ENCODE results near the gene VPS13C.

The VPS13C gene

GRCh38 chr15:61974118-61974517, 86.1 kb downstream of the VPS13C start:
- Histone ChIP-seq H3K27me3 (ENCODE audit: insufficient read depth, low read length) (no peaks in the 10 kb centered on the region), H3K4me3 (ENCODE audit: low read length) (no peak overlapping the region), H3K9ac (ENCODE audit: low read depth, low read length) (no peak overlapping the region), H3K4me1 (ENCODE audit: insufficient read depth, low read length) (no peaks in the 10 kb centered on the region), H3K9me3 (ENCODE audit: insufficient read depth, low read depth, low read length) (no peaks in the 10 kb centered on the region), H3K36me3 (ENCODE audit: insufficient read depth, low read depth, low read length) (no peaks in the 10 kb centered on the region), H3K27ac (ENCODE audit: low read length) (no peak overlapping the region)

GRCh38 chr15:61951949-61952348, 108.3 kb downstream of the VPS13C start:
- Histone ChIP-seq H3K27ac (ENCODE audit: low read length) (no peak overlapping the region), H3K27me3 (ENCODE audit: insufficient read depth, low read length) (no peaks in the 10 kb centered on the region), H3K9ac (ENCODE audit: low read depth, low read length) (no peak overlapping the region), H3K4me1 (ENCODE audit: insufficient read depth, low read length) (no peaks in the 10 kb centered on the region), H3K36me3 (ENCODE audit: insufficient read depth, low read depth, low read length) (0 out of 2 replicates have a peak, but pooled peaks cover 2% of the 10 kb centered on the region), H3K4me3 (ENCODE audit: low read length) (no peak overlapping the region), H3K9me3 (ENCODE audit: insufficient read depth, low read depth, low read length) (no peaks in the 10 kb centered on the region)

GRCh38 chr15:61946778-61947177, 113.5 kb downstream of the VPS13C start:
- no peak overlapping the region for H3K9ac ChIP-seq (ENCODE audit: low read depth, low read length)
- H3K27ac ChIP-seq (ENCODE audit: low read length), result no peak overlapping the region
- peaks cover 4% of the 10 kb centered on the region for H3K36me3 ChIP-seq (ENCODE audit: insufficient read depth, low read depth, low read length)
- no peaks in the 10 kb centered on the region; the same call in 1 of the 2 replicates for H3K9me3 ChIP-seq (ENCODE audit: insufficient read depth, low read depth, low read length)
- H3K27me3 ChIP-seq (ENCODE audit: insufficient read depth, low read length), result no peaks in the 10 kb centered on the region
- no peaks in the 10 kb centered on the region for H3K4me1 ChIP-seq (ENCODE audit: insufficient read depth, low read length)
- H3K4me3 ChIP-seq (ENCODE audit: low read length), result no peak overlapping the region

- Histone ChIP-seq H3K27ac (ENCODE audit: low read length) (no peak overlapping the region), H3K4me1 (ENCODE audit: insufficient read depth, low read length) (no peaks in the 10 kb centered on the region), H3K27me3 (ENCODE audit: insufficient read depth, low read length) (no peaks in the 10 kb centered on the region), H3K9me3 (ENCODE audit: insufficient read depth, low read depth, low read length) (no peaks in the 10 kb centered on the region; the same call in 1 of the 2 replicates), H3K4me3 (ENCODE audit: low read length) (no peak overlapping the region), H3K9ac (ENCODE audit: low read depth, low read length) (no peak overlapping the region), H3K36me3 (ENCODE audit: insufficient read depth, low read depth, low read length) (peaks cover 4% of the 10 kb centered on the region)
Observed at GRCh38 chr15:61943992-61944391, 116.3 kb downstream of the VPS13C start.

DNA sequence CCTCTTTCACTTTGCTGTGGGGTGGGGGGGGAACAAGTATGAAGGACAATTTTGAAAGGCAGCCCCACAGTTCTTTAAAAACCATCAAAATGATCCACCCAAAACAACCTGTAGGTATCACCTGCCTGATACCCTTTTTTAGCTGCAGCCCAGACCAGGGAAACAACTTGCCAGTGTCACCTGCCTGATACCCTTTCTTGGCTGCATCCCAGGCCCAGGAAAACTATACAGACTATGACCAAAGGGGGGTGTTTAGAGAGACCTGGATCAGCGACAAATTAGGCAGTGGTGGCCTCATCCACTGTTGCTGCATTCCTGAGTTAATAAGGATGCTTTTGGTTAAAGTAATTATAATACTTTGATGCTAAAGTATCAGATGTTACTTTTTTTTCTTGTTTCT, 122.0 kb downstream of the VPS13C start:
- Histone ChIP-seq H3K27ac (ENCODE audit: low read length) (no peak overlapping the region), H3K27me3 (ENCODE audit: insufficient read depth, low read length) (no peaks in the 10 kb centered on the region), H3K4me3 (ENCODE audit: low read length) (no peak overlapping the region), H3K9ac (ENCODE audit: low read depth, low read length) (no peak overlapping the region), H3K4me1 (ENCODE audit: insufficient read depth, low read length) (no peaks in the 10 kb centered on the region), H3K36me3 (ENCODE audit: insufficient read depth, low read depth, low read length) (no peaks in the 10 kb centered on the region; the same call in 1 of the 2 replicates), H3K9me3 (ENCODE audit: insufficient read depth, low read depth, low read length) (no peaks in the 10 kb centered on the region)

DNA sequence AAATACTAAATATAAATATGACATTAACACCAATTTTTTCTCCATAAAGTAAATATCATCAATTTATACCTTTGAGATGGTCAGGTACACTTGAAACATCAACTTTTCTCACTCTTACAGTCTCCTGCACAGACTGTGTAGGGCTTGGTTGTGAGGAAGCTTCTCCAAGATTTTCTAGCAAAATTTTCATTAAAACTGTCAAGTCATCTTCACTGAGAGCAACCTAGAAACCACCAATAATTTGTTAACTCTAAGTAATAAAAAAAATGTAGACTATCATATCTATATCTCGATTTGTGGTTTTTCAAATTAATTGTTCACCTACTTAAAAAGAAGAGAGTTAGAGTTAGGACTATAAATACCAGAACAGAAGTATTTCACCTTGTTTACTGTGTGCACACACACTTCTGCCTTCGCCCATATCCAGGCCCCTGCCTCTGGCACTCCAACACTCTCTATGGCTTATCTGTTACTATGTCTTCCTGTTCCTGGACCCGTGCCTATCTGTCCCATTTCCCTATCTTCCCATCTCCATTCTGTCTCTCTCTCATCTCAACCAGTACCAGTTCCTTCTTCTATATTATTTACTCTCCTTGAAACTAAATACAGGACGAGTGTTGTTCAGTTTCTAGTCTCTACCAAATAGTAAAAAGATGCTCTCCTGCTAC, 123.6 kb downstream of the VPS13C start:
- no peaks in the 10 kb centered on the region for H3K27me3 ChIP-seq (ENCODE audit: insufficient read depth, low read length)
- no peak overlapping the region for H3K4me3 ChIP-seq (ENCODE audit: low read length)
- H3K9me3 ChIP-seq (ENCODE audit: insufficient read depth, low read depth, low read length), result no peaks in the 10 kb centered on the region
- no peak overlapping the region for H3K9ac ChIP-seq (ENCODE audit: low read depth, low read length)
- H3K36me3 ChIP-seq (ENCODE audit: insufficient read depth, low read depth, low read length), result no peaks in the 10 kb centered on the region; the same call in 1 of the 2 replicates
- H3K4me1 ChIP-seq (ENCODE audit: insufficient read depth, low read length), result no peaks in the 10 kb centered on the region
- no peak overlapping the region for H3K27ac ChIP-seq (ENCODE audit: low read length)

DNA sequence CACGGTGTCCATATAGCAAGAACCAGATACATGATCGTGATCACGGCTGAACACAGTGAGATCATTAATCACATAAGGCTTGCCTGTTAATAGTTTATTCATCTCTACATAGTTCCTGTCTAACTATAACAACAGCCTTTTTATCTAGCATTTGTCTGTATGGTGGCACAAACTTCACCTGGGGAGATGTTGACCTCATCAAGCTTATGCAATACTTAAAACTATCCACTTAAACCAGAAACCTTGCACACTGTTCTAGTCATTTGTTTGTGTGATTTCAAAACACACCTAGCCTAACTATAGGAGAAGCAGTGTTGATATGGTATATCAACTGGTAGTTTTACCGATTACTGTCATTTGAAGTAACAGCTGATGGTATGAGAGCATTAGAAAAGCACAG, 124.8 kb downstream of the VPS13C start:
- Histone ChIP-seq H3K27ac (ENCODE audit: low read length) (no peak overlapping the region), H3K9me3 (ENCODE audit: insufficient read depth, low read depth, low read length) (no peaks in the 10 kb centered on the region), H3K36me3 (ENCODE audit: insufficient read depth, low read depth, low read length) (peaks cover 4% of the 10 kb centered on the region), H3K4me3 (ENCODE audit: low read length) (no peak overlapping the region), H3K9ac (ENCODE audit: low read depth, low read length) (no peak overlapping the region), H3K4me1 (ENCODE audit: insufficient read depth, low read length) (no peaks in the 10 kb centered on the region), H3K27me3 (ENCODE audit: insufficient read depth, low read length) (no peaks in the 10 kb centered on the region)

GRCh38 chr15:61929452-61929851, 130.8 kb downstream of the VPS13C start:
- Histone ChIP-seq H3K4me1 (ENCODE audit: insufficient read depth, low read length) (no peaks in the 10 kb centered on the region), H3K9me3 (ENCODE audit: insufficient read depth, low read depth, low read length) (no peaks in the 10 kb centered on the region), H3K36me3 (ENCODE audit: insufficient read depth, low read depth, low read length) (peaks cover 4% of the 10 kb centered on the region; the same call in 1 of the 2 replicates), H3K27me3 (ENCODE audit: insufficient read depth, low read length) (no peaks in the 10 kb centered on the region), H3K9ac (ENCODE audit: low read depth, low read length) (no peak overlapping the region), H3K4me3 (ENCODE audit: low read length) (no peak overlapping the region), H3K27ac (ENCODE audit: low read length) (no peak overlapping the region)

- H3K27ac ChIP-seq (ENCODE audit: low read length), result no peak overlapping the region
- H3K9me3 ChIP-seq (ENCODE audit: insufficient read depth, low read depth, low read length), result no peaks in the 10 kb centered on the region
- H3K9ac ChIP-seq (ENCODE audit: low read depth, low read length), result no peak overlapping the region
- H3K4me3 ChIP-seq (ENCODE audit: low read length), result no peak overlapping the region
- no peaks in the 10 kb centered on the region for H3K27me3 ChIP-seq (ENCODE audit: insufficient read depth, low read length)
- H3K36me3 ChIP-seq (ENCODE audit: insufficient read depth, low read depth, low read length), result peaks cover 4% of the 10 kb centered on the region; the same call in 1 of the 2 replicates
- no peaks in the 10 kb centered on the region for H3K4me1 ChIP-seq (ENCODE audit: insufficient read depth, low read length)
Observed at GRCh38 chr15:61923173-61923572, 137.1 kb downstream of the VPS13C start.

- Histone ChIP-seq H3K9me3 (ENCODE audit: insufficient read depth, low read depth, low read length) (no peaks in the 10 kb centered on the region), H3K27me3 (ENCODE audit: insufficient read depth, low read length) (no peaks in the 10 kb centered on the region), H3K9ac (ENCODE audit: low read depth, low read length) (no peak overlapping the region), H3K4me1 (ENCODE audit: insufficient read depth, low read length) (no peaks in the 10 kb centered on the region), H3K36me3 (ENCODE audit: insufficient read depth, low read depth, low read length) (peaks cover 9% of the 10 kb centered on the region; the same call in 1 of the 2 replicates), H3K27ac (ENCODE audit: low read length) (no peak overlapping the region), H3K4me3 (ENCODE audit: low read length) (no peak overlapping the region)
Observed at GRCh38 chr15:61921093-61921492, 139.2 kb downstream of the VPS13C start.

GRCh38 chr15:61917457-61917856, 142.8 kb downstream of the VPS13C start:
- no peaks in the 10 kb centered on the region for H3K27me3 ChIP-seq (ENCODE audit: insufficient read depth, low read length)
- no peak overlapping the region for H3K4me3 ChIP-seq (ENCODE audit: low read length)
- peaks cover 20% of the 10 kb centered on the region for H3K36me3 ChIP-seq (ENCODE audit: insufficient read depth, low read depth, low read length)
- no peak overlapping the region for H3K27ac ChIP-seq (ENCODE audit: low read length)
- no peaks in the 10 kb centered on the region for H3K9me3 ChIP-seq (ENCODE audit: insufficient read depth, low read depth, low read length)
- no peak overlapping the region for H3K9ac ChIP-seq (ENCODE audit: low read depth, low read length)
- H3K4me1 ChIP-seq (ENCODE audit: insufficient read depth, low read length), result no peaks in the 10 kb centered on the region

DNA sequence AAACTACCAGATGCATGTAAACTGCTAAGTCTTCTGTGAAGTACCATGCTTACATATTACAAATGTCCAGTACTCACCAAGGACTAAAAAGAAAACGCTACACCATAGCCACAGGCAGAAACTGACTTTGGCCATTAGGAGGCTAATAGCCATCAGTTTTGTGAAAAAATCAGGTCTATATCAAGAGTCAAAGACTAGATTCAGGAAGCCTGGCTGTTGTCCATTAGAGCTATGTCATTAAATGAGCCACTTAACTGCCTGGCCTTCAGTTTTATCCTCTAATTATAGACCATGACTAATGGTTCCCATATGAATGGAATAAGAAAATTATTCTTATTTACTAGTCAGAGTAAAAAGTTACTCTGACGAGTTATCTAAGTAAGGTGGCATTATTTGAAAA, 144.1 kb downstream of the VPS13C start:
- H3K36me3 ChIP-seq (ENCODE audit: insufficient read depth, low read depth, low read length), result peaks cover 16% of the 10 kb centered on the region; the same call in 1 of the 2 replicates
- H3K4me1 ChIP-seq (ENCODE audit: insufficient read depth, low read length), result no peaks in the 10 kb centered on the region

More for the DNA sequence above, 144.1 kb downstream of the VPS13C start:
- Histone ChIP-seq H3K9me3 (ENCODE audit: insufficient read depth, low read depth, low read length) (no peaks in the 10 kb centered on the region), H3K27ac (ENCODE audit: low read length) (no peak overlapping the region), H3K27me3 (ENCODE audit: insufficient read depth, low read length) (no peaks in the 10 kb centered on the region), H3K4me3 (ENCODE audit: low read length) (no peak overlapping the region), H3K9ac (ENCODE audit: low read depth, low read length) (no peak overlapping the region)
